HG03064 (cell line): ENCODE results near the gene HS6ST2.

Experiments used
- ATAC-seq: cut with Tn5 transposase; IDR thresholded peaks from one replicate; pipeline ENCODE4 v1.9.1; 2021; ENCODE audit warnings: low read depth; ENCODE audit not compliant: unreplicated experiment

The HS6ST2 gene

DNA sequence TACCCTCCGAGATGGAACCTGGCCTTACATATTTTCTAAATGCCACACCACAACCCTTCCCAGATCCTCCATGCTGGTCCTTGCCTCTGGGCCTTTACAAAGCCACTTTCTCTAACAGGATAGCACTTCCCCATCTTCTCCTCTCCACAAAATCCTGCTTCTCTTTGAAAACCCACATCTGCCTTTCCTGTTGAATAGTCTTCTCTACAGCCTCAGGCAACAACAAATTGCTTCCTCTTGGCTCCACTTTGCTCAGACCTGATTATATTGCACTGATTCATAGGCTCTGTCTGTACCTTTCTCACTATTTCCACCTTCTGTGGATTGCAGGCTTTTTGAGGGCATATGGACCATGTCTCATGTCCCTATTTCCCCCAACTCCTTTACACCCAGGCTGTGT is 265.9 kb downstream of the HS6ST2 start:
- ATAC-seq = no peak

DNA sequence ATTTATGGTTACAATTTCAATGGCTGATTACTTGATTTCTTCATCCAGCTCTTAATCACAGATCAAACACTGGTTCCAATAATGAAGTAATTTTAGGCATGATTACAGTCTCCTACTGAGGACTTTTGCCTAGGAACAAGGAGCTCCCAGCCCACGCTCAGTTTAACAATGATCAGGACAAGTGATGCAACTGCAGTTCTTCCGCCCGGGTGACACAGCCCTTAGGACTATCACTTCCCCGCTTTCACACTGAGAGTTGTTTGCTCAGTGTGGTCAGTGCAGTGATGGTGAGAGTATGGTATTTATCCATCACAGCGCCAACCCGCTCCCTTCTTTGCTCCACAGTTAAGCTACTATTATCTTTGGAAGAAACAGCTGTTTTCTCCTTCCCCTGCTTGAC is 266.4 kb downstream of the HS6ST2 start:
- no peak for ATAC-seq

DNA sequence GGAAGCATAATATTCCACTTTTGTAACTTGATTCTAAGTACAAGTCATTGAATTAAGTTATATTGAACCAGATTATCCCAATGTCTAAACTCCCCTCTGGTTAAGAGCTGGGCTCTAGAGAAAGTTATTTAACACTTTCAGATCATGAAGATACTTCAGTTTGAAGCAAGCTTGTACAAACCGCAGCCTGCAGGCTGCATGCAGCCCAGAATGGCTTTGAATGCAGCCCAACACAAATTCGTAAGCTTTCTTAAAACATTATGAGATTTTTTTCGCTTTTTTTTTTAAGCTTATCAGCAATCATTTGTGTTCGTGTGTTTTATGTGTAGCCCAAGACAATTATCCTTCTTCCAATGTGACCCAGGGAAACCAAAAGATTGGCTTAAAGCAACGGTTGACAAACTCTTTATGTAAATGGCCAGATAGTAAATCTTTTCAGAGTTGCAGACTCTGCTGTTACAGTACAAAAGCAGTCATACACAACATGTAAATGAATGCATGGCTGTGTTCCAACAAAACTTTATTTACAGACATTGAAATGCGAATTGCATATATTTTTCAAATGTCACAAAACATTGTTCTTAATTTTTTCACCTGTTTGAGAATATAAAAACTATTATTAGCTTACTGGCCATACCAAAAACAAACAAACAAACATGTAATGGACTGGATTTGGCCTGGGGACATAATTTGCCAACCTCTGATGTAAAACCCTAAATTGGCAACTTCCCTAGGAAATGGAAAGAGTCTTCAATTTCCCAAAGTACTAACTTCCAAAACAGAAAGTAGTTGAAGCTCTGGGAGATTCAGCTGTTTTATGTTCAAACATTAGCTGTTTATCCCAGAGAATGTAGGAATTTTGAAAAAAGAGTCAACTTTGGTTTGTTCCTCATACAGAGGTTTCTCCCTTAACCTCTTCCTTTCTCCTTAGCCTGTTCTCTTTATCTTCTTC is 268.5 kb downstream of the HS6ST2 start:
- ATAC-seq = no peak

DNA sequence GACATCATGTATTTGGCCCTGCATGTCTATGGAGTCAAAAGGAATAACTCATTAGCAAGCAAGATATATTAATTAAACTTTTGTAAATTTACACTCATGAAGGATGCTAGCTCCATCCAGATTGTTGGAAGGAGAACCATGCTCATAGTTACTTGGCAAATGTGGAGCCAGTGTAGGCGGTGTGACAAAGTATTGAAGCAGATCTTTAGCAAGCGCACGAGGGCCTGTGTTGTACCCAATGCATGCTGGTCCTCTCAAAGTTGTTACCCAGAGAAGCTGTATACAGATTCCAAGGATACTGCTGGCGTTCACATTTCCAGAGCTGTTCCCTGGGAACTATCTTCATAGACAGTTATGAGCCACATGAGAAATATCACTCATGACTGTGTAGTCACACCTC is 273.2 kb downstream of the HS6ST2 start:
- ATAC-seq = no peak

DNA sequence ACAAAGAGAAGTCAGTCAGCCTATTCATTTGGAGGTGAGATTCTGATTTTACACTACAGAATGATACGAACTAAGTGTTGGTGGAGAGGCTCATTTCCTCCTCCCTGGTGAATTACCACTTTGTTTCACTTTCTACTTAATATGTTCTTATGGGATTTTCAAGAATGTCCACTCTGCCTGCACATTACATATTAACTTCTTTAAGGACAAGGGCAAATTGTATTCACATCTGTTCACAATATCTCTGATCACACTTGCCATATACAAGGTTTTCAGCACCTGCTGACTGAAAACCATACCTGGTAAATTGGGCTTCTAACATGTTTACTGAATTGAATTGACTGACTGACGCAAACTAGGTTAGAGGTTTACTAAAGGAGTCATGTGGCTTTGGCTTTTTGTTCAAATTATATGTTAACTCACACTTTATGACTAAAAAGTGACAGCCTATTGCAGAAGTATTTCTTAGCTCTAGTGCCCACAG is 281.2 kb downstream of the HS6ST2 start:
- ATAC-seq = no peak

DNA sequence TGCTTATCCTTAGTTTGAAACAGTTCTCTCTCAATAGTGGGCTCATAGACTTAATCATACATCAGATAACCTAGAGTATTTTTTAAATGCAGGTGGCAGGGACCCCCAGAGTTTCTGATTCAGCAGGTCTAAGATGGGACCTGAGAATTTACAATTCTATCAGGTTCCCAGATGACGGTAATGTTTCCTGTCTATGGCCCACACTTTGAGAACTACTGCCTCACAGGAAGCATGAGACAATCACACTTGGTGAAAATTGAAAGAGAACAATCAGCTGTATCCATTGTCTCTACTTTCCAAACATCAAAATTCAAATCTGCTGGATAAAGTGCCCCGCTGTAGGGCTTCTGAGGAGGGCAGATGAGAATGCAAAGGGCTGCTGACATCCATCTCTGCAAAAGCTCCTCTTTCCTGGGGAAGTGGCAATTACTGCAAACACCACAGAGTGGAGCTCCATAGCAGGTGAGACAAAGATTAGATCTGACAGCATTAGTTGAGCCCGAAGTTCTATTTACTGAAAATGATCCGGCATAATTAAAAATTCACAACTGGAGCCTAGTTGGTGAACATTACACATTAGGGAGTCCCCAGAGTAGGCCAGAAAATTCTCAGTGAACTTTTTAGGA is 281.8 kb downstream of the HS6ST2 start:
- no peak for ATAC-seq

DNA sequence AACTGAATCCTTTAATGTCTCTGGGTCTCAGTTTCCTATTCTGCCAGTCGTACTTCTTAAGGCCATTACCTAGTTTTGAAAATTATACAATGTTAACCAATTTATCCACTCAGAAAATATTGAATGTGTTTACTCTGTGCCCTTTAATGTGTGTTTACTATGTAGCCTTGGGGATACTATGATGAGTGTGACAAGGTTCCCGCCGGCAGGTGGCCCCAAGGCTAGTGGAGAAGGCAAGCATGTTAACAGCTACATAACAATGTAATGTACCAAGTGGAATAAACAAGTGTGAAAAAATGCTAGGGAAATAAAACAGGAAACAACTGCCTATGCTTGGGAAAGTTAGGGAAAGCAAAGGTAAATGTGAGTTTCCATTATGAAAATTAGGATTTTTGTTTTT is 282.3 kb downstream of the HS6ST2 start:
- ATAC-seq = no peak

DNA sequence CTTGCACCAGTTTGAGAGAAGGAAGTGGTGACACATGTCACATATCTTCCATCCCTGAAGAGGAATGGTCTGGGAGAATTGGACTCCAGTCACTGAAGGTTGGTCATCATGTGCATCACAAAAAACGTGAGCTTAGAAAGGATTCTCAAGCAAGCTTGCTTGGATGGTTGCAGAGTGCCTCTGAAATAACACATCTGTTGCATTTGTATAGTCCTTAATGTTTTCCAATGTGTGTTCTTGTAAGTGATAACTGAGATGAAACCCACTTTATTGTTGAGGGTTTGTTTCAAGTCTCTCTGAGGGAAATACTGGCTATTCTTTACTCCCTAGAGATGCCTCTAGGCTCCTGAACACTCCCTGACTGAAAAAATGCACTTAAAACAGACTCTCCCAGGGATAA is 285.1 kb downstream of the HS6ST2 start:
- ATAC-seq = no peak

DNA sequence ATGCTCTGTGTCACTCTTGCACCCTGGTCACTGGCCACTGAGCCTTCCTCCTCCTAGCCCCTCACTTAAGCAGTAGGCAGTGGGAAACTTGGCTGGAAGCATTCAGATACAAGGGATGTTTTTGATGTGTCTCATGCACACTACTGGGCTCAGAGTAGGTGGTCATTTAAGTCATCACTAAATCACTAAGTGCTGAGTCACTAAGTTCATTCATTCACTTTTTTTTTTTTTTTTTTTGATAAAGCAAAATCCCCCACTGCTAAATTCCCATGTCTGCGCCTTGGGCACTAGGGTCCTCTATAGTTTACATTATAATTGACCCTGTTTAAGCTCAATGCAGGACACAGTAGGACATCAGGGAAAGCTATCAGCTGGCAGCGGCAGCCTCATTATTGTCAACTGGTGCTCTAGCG is 287.2 kb downstream of the HS6ST2 start:
- ATAC-seq = no peak

DNA sequence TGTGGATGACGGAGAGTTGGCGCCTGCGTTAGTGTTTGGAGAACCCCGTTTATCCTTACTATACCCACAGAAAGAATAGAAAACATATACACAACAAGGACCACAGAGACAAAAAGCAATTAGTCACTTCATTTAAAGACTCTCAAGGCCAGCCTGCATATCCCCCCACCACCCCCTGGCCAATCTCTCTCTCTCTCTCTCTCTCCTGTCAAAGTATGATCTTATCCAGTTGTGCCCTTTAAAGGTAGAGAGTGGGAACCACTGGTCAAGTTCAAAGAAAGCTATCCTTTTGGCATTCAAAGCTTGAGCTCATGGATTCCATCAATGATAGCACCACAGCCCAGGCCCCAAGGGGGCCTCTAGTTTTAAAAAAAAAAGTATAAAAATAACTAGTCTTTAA is 289.3 kb downstream of the HS6ST2 start:
- no peak for ATAC-seq

DNA sequence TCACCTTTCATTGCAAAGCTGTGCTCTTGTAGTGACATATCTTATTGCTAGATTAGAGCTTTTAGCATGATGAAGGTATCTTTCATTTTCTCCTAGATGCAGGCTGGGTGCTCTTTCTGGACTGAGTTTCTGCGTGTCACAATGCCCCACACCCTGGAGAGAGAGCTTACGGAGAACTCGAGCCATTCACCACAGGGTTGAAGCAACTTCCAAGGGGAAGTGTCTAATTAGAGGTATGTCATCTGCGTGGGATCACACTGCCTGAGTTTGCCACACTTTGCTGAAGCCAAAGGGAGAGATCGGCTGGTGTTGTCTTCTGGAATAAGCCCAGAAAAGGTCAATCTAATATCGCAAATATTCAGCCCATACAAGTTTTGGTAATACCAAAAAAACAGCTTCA is 290.3 kb downstream of the HS6ST2 start:
- no peak for ATAC-seq

DNA sequence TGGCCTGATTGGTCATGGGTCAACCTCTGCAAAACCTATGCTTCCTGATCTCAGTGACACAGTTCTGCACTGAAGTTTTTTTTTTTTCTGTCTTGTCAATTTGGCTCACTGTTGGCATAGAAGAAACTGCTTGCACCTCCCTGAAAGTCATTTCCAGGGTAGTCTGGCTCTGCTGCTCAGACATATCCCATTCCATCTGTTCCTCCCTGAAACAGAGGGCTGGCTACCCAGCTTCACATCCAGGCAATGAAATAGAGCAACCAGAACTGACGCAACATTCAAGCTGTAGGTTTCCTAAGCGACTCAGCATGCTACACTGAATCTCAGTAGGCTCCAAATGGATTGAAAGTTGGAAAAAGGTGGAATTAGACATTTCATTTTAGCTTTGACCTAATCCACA is 292.8 kb downstream of the HS6ST2 start:
- ATAC-seq = no peak

DNA sequence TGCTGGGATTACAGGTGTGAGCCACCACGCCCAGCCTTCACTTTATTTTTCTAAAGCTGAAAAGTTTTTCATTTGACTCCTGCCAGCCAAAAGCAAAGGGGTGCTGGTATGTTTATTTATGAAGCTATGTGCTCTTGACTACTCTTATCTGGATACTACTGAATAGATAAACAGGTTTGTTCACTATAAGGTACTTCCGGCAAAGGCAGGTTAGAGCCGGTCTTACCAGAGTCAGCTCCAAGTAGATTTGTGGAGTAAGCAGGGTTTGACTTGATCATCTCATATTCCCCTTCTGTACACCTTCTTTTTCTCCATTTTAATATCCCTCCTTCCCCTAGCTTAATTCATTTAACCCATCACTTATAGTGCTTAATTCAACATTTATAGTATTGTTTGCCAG is 294.2 kb downstream of the HS6ST2 start:
- ATAC-seq = no peak

DNA sequence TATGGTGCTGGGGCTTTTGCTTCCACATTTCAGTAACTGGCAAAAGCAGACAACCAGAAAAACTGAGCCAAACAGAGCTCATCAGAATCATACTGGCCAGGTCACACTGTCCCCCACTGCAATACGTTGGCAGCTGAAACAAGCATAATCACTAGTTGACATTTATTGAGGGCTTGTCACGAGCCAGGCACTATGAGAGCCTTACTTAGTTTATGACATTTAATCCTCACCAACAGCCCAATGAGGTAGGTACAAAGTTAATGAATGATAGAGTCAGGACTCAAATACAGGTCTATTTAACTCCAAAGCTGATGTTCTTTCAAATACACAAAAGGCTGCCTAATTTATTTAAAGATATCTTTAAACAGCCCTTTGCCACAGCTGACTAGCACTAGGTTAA is 295.6 kb downstream of the HS6ST2 start:
- no peak for ATAC-seq

DNA sequence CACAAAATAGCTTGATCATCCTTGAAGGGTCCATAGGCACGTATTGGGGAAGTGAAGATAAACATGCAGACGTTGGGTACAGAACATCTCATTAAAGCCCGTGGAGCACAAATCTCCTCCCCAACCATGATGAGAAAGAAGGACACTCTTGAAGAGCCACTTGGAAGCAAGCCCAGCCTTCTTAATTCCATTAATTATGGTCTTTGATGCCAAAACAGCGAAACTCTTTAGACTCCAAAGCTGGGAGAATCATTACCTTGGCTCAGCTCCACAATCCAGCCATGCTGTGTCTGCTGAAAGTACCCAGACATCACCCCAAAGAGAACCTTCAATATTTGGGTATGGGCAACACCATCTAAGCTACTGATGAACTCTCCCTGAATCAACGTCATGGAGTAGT is 300.6 kb downstream of the HS6ST2 start:
- no peak for ATAC-seq

DNA sequence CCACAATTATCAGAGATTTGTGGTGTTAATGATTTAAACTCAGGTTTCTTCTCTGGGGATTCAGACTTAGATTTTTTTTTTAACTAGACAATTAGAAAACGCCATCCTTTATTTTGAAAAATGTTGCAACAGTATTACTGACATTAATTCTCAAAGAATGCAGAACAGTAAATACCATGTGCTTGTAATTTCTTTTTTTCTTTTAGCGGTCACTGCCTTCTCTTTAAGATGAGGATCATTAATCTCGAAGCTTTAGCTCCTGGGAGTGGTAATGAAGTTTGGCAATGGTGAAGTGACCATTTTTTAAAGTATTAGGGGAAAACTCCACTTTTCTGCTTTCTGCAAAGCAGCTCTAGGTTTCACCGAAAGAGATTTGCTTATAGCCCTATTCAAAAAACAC is 305.6 kb downstream of the HS6ST2 start:
- no peak for ATAC-seq

DNA sequence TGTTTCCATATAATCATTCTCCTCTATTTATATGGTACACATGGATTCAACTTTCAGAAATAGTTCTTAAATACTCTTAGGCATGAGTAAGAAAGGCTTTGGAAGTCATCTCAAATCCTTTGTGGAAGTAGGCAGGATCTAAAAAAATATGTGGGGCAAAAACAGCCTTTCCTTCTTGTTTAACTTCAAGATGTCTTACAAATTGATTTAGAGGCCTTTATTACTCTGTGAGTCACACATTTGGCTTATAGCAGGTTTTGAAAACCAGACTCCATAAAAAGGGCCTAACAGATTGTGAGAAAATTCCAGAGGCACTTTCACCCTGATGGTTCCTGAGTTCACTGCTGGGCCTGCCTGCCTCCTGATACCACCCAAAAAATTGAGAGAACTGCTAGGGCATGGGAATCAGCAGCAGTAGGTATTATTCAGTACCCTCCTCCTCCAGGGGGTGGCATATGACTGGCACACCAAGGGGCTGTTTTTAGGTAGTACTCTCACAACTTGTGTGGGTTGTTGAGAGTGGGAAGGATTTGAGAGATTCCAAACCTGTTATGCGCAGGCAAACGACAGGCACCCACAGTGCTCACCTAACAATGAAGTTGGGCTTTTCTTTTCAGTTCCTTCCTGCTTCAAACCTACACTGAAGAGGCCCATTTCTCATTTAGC is 306.9 kb downstream of the HS6ST2 start:
- ATAC-seq = no peak

DNA sequence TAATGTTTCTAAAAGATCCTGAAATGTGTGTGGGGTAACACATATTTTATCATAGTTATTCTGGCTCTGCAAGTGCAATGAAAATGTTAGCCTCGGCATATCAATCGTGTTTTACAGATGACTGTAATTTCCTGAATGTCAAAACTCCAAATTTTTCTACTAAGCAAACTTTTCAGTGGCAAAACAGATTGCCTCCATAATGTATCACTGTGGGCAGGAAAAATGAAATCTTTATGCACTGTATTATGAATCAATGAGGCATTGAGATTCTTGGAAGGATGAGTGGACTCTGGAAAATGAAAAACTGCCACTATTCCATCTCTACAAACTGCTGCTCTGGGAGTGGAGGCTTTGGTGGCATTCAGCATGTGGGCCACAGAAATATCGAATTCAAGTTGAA is 309.5 kb downstream of the HS6ST2 start:
- no peak for ATAC-seq

DNA sequence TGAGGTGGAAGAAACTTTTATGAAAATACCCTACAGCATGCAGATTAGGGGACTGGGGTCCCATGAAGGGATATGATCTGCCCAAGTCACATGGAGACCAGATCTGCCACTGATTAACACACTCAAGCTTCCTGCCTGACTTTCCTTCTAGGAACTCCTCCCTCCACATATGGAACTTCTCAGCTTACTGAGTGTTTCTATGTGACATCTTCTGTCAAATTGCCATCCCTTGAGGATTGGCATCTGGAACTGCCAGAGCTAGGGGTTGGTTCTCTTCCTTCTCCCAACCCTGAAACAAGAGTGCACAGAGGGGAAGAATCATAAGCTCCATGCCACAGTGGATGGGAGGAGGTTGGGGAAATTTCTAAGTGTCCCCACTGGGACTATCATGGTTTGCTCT is 319.0 kb downstream of the HS6ST2 start:
- ATAC-seq = no peak

DNA sequence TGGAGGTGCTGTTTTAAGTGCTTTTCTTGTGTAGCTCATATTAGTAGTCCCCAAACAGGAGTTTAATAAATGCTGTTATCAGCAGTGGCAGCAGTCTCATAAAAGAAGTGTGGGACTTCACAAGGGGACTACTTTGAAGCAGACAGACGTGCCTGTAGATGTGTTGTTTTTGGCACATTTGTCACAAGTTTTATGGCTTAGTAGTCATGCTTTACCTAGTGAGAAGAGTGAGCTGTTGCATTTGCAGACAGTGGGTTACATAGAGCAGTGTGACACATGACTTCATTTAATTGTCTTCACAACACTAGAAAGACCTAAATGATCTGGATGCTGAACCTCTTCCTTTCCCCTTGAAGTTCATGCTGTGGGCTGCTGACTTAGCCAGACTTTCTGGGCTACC is 320.1 kb downstream of the HS6ST2 start:
- ATAC-seq = no peak

DNA sequence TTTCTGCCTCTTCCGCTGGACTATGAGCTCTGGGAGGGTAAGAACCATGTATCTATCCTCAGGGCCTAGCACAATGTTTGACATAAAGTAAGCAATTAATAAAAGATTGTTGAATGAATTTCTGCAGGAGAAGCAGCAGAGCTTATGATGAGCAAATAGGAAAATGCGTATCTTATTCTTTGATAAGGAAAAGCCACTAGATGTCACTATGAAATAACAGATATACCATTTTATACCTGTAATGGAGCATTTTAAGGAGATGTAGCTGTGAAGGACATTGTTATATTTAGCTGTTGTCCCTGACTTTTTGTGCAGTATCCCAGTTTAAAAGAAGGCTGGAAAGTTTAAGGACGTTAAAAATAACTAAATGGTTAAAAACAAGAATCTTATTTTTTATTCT is 322.3 kb downstream of the HS6ST2 start:
- no peak for ATAC-seq
